CD4-positive, alpha-beta T cell treated with Interferon alpha-2 for 1 hour (primary cell): ENCODE measurements around the gene C6orf47.
"Not testable (repeated sequence)": the region's sequence is repeated elsewhere in the genome, so short reads cannot be mapped to it uniquely, and the experiment has no call there.

Experiments
- DNase-seq, 2 donors: peaks; one replicate each; pipeline ENCODE4 v3.0.0-alpha.2; 2020 to 2022

The C6orf47 gene

GRCh38 chr6:31660381-31661261 lies at the start of gene C6orf47:
TSS of gene C6orf47 (minus strand) at chr6:31660778. CDS start at chr6:31659947, 831 bp downstream.
- peak; percentile 71 to 81 for DNase-seq

GRCh38 chr6:31709157-31709556 lies 48.6 kb upstream of the C6orf47 start:
- not testable (repeated sequence) for DNase-seq

- no peak for DNase-seq
Observed at GRCh38 chr6:31708224-31708623, 47.6 kb upstream of the C6orf47 start.

GRCh38 chr6:31707701-31708100 lies 47.1 kb upstream of the C6orf47 start:
- no peak for DNase-seq

GRCh38 chr6:31706599-31706998 lies 46.0 kb upstream of the C6orf47 start, which contains the start of gene LY6G6F:
TSS of gene LY6G6F (plus strand) at chr6:31706866. CDS start at chr6:31706907, 41 bp downstream.
- DNase-seq = no peak

- DNase-seq = no peak
Observed at GRCh38 chr6:31705931-31706330, 45.4 kb upstream of the C6orf47 start.

- peak; percentile 98 for DNase-seq
Observed at GRCh38 chr6:31702819-31703716, 42.5 kb upstream of the C6orf47 start, which contains the start of gene ABHD16A. TSS of gene ABHD16A (minus strand) at chr6:31703324. CDS start at chr6:31703281, 43 bp downstream.

- DNase-seq = no peak
Observed at GRCh38 chr6:31702405-31702818, 41.8 kb upstream of the C6orf47 start.

- no peak for DNase-seq
Observed at GRCh38 chr6:31701666-31702404, 41.3 kb upstream of the C6orf47 start.

GRCh38 chr6:31700740-31701401 lies 40.3 kb upstream of the C6orf47 start:
- no peak for DNase-seq

- DNase-seq = no peak
Observed at GRCh38 chr6:31697555-31697954, 37.0 kb upstream of the C6orf47 start.

GRCh38 chr6:31693535-31693934 lies 33.0 kb upstream of the C6orf47 start:
- DNase-seq = no peak

GRCh38 chr6:31692886-31693285 lies 32.3 kb upstream of the C6orf47 start:
- no peak for DNase-seq

GRCh38 chr6:31692353-31692752 lies 31.8 kb upstream of the C6orf47 start:
- no peak for DNase-seq

GRCh38 chr6:31691564-31692108 lies 31.1 kb upstream of the C6orf47 start:
- no peak for DNase-seq

- DNase-seq = no peak
Observed at GRCh38 chr6:31691078-31691463, 30.5 kb upstream of the C6orf47 start.

- no peak for DNase-seq
Observed at GRCh38 chr6:31690231-31691077, 29.9 kb upstream of the C6orf47 start.

- peak in 1 of 2 donors; percentile 18 for DNase-seq
Observed at GRCh38 chr6:31689249-31690110, 28.9 kb upstream of the C6orf47 start.

GRCh38 chr6:31687860-31688693 lies 27.5 kb upstream of the C6orf47 start:
- DNase-seq = no peak
